Measurements from ENCODE around the gene ITGA11. TPM values are rescaled to one million over a fixed set of nuclear protein-coding genes. Genes with fewer than 3 reads are reported as not detected.

Gene ITGA11
- total and polyA plus RNA-seq, 2 of the 13 experiments (the other 11 are each of a cell fraction or from before 2014, with no cell fraction given), result not detected

GRCh38 chr15:68256675-68257450 lies 175.1 kb downstream of the ITGA11 start (continued):
- TF ChIP-seq HNF4A (CRISPR knock-in tag; IDR thresholded peaks at IDR 0.05) (0 out of 2 replicates have a peak, but pooled peaks have one; percentile 26), NR2F1 (CRISPR knock-in tag; IDR thresholded peaks at IDR 0.05) (no peak), FOXO1 (CRISPR knock-in tag; IDR thresholded peaks at IDR 0.05) (peak; percentile 68; the same call in 1 of the 2 replicates), DRAP1 (CRISPR knock-in tag; IDR thresholded peaks at IDR 0.05) (peak; percentile 17; the same call in 1 of the 2 replicates), HIC2 (CRISPR knock-in tag; IDR thresholded peaks at IDR 0.05; ENCODE audit: low read depth) (peak; percentile 68; the same call in 1 of the 2 replicates), ZKSCAN8 (CRISPR knock-in tag; IDR thresholded peaks at IDR 0.05; ENCODE audit: borderline replicate concordance) (no peak), ZNF513 (CRISPR knock-in tag; conservative IDR thresholded peaks at IDR 0.05) (no peak), TFDP2 (CRISPR knock-in tag; IDR thresholded peaks at IDR 0.05) (peak; percentile 56), ZNF12 (CRISPR knock-in tag; IDR thresholded peaks at IDR 0.05) (peak; percentile 34; the same call in 1 of the 2 replicates), ZNF574 (CRISPR knock-in tag; IDR thresholded peaks at IDR 0.05) (peak; percentile 57; the same call in 1 of the 2 replicates), ZNF691 (CRISPR knock-in tag; IDR thresholded peaks at IDR 0.05; ENCODE audit: borderline replicate concordance, low read depth) (0 out of 2 replicates have a peak, but pooled peaks have one; percentile 42), IKZF5 (CRISPR knock-in tag; IDR thresholded peaks at IDR 0.05) (peak; percentile 49; the same call in 1 of the 2 replicates), ZBTB14 (CRISPR knock-in tag; IDR thresholded peaks at IDR 0.05) (peak; percentile 95), FOXA1 (IDR thresholded peaks at IDR 0.05) (no peak), FOXA1 (CRISPR knock-in tag; IDR thresholded peaks at IDR 0.05) (0 out of 2 replicates have a peak, but pooled peaks have one; percentile 12), SOX6 (IDR thresholded peaks at IDR 0.05) (no peak), SOX6 (CRISPR knock-in tag; IDR thresholded peaks at IDR 0.05) (peak; percentile 53; the same call in 1 of the 2 replicates)
